Measurements from ENCODE around the gene HIBCH. TPM values are rescaled to one million over a fixed set of nuclear protein-coding genes. Genes with fewer than 3 reads are reported as not detected.

The HIBCH gene
- total RNA-seq, 2 experiments from 2014 or later = 15.6 to 29.7 TPM

DNA sequence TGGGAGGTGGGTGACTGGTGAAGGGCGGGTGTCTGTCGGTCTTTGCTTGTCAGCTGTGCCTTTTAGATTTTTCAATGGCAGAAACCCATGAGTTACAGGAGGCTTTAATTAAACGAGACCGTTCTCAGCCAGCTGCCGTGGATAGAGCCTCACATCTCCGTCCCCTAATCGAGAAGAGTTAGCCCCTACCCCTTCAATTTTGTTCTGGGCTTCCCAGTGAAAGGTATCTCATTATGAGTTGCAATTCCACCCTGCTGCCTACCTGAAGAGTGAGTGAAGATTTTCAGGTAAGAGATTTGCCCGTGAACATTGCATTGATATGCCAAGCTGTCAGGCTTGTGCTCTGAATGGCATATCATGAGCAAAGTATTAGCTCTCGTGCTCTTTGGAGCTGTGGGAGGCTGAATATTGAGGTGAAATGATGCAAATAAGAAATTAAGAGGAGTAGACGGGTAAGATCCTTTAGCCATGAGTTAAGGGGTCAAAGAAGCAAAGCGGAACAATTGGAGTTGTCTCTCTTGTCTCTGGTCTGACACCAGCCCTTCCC, 138.4 kb downstream of the HIBCH start:
- no TSS peak for BruUV-seq (replicated peaks)
- TF ChIP-seq, protein P1, sequence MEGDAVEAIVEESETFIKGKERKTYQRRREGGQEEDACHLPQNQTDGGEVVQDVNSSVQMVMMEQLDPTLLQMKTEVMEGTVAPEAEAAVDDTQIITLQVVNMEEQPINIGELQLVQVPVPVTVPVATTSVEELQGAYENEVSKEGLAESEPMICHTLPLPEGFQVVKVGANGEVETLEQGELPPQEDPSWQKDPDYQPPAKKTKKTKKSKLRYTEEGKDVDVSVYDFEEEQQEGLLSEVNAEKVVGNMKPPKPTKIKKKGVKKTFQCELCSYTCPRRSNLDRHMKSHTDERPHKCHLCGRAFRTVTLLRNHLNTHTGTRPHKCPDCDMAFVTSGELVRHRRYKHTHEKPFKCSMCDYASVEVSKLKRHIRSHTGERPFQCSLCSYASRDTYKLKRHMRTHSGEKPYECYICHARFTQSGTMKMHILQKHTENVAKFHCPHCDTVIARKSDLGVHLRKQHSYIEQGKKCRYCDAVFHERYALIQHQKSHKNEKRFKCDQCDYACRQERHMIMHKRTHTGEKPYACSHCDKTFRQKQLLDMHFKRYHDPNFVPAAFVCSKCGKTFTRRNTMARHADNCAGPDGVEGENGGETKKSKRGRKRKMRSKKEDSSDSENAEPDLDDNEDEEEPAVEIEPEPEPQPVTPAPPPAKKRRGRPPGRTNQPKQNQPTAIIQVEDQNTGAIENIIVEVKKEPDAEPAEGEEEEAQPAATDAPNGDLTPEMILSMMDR (conservative IDR thresholded peaks at IDR 0.05; ENCODE audit: low read length) = no peak
- no peak for TF ChIP-seq EZH2phosphoT487 (IDR thresholded peaks at IDR 0.05; ENCODE audit: borderline replicate concordance, low read depth, low read length)
- Histone ChIP-seq H3K4me1 (ENCODE audit: insufficient read depth, low read length, poor library complexity, severe bottlenecking) (peaks cover 9% of the 10 kb centered on the region), H3K27ac (ENCODE audit: low read depth, low read length, poor library complexity, severe bottlenecking) (no peak overlapping the region), H3K36me3 (ENCODE audit: insufficient read depth, low read length) (no peaks in the 10 kb centered on the region), H3K9me3 (ENCODE audit: low read length) (no peaks in the 10 kb centered on the region), H2AFZ (ENCODE audit: low read length) (0 out of 2 replicates have a peak overlapping the region, but pooled peaks have one; percentile 41), H3K4me3 (ENCODE audit: low read depth, low read length, poor library complexity, severe bottlenecking) (peak overlapping the region; percentile 56), H3K9me2 (ENCODE audit: insufficient read depth, low read length) (no peaks in the 10 kb centered on the region), H3K4me2 (ENCODE audit: low read length) (peak overlapping the region; percentile 60; the same call in 1 of the 2 replicates), H3K79me2 (ENCODE audit: insufficient read depth, low read depth, low read length) (no peaks in the 10 kb centered on the region), H4K20me1 (ENCODE audit: insufficient read depth, low read length) (no peaks in the 10 kb centered on the region)
- intact Hi-C loops (cut with micrococcal nuclease; ENCODE audit: unreplicated experiment) = loop anchor here (2.0 kb wide), 2 partner anchors 92 to 138 kb away; partner anchors contain the start of gene HIBCH
- POLR2A ChIA-PET = interaction anchor here (0.6 to 2.4 kb wide), 4 partner anchors 11 to 107 kb away, joined by 3 to 13 read pairs (median 3); no protein-coding TSS in a partner anchor
- CTCF ChIA-PET (ENCODE audit: unreplicated experiment) = no interaction called here
- no peak for DNase-seq (ENCODE audit: low spot score)

DNA sequence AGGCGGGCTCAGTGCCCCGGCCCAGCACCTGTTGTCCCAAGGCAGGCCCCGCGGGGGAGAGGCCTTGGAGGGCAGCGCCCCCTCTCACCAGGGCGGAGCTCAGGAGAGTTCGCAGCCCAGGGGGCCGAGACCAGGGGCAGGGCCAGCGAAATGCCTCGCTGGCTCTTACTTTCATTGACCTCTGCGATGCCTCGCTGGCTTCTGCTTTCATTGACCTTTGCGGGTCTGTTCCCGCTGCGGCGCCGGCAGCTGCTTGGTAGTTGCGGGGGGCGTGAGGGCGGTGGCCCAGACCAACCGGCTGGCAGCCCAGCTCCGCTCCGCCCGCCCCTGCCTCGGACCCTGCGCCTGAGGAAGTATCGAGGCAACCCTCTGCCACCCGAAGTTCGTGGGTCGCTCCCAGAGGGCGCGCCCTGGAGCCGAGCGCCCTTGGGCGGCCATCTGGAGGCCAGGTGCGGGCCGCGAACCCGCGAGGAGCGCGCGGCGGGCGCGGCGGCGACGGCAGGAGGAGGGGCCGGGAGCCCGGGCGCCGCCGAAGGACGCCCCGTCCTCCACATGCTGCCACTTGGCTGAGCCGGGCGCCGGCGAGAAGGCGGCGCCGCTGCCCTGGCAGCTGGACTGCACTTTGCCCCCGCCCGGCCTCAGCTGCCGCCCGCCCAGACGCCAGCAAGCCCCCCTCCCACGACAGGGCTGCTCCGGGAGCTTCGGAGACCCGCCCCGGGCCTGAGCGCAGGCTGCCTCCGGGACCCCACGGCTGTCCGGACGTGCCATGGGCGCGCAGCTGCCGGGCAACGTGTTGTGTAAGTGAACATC, 139.1 kb downstream of the HIBCH start:
- Histone ChIP-seq H3K36me3 (ENCODE audit: insufficient read depth, low read length) (no peaks in the 10 kb centered on the region), H3K79me2 (ENCODE audit: insufficient read depth, low read depth, low read length) (no peaks in the 10 kb centered on the region), H3K9me2 (ENCODE audit: insufficient read depth, low read length) (no peaks in the 10 kb centered on the region), H4K20me1 (ENCODE audit: insufficient read depth, low read length) (no peaks in the 10 kb centered on the region), H3K4me3 (ENCODE audit: low read depth, low read length, poor library complexity, severe bottlenecking) (peak overlapping the region; percentile 56), H3K4me1 (ENCODE audit: insufficient read depth, low read length, poor library complexity, severe bottlenecking) (peaks cover 9% of the 10 kb centered on the region), H2AFZ (ENCODE audit: low read length) (peak overlapping the region; percentile 41; the same call in 1 of the 2 replicates), H3K9me3 (ENCODE audit: low read length) (no peaks in the 10 kb centered on the region), H3K4me2 (ENCODE audit: low read length) (peak overlapping the region; percentile 60), H3K27ac (ENCODE audit: low read depth, low read length, poor library complexity, severe bottlenecking) (no peak overlapping the region)
- CTCF ChIA-PET (ENCODE audit: unreplicated experiment) = interaction anchor here (1.3 to 1.7 kb wide), 2 partner anchors 90 to 138 kb away, joined by 3 to 4 read pairs; no protein-coding TSS in a partner anchor
- TF ChIP-seq, protein P1 (conservative IDR thresholded peaks at IDR 0.05; ENCODE audit: low read length) = peak; percentile 63
- TF ChIP-seq EZH2phosphoT487 (IDR thresholded peaks at IDR 0.05; ENCODE audit: borderline replicate concordance, low read depth, low read length) = no peak
- BruUV-seq (replicated peaks) = no TSS peak
- POLR2A ChIA-PET = interaction anchor here (0.6 to 2.4 kb wide), 5 partner anchors 10 to 106 kb away, joined by 3 to 13 read pairs (median 3); no protein-coding TSS in a partner anchor
- intact Hi-C loops (cut with micrococcal nuclease; ENCODE audit: unreplicated experiment) = loop anchor here (2.0 kb wide), 2 partner anchors 92 to 138 kb away; partner anchors contain the start of gene HIBCH
- DNase-seq (ENCODE audit: low spot score) = peak; percentile 22
